HG02759 (cell line): Measurements from ENCODE around the gene TEX28.
"Not testable (repeated sequence)": the region's sequence is repeated elsewhere in the genome, so short reads cannot be mapped to it uniquely, and the experiment has no call there.

Experiments used
- ATAC-seq: cut with Tn5 transposase; IDR thresholded peaks from one replicate; pipeline ENCODE4 v1.9.1; 2021; ENCODE audit warnings: mild to moderate bottlenecking, moderate library complexity; ENCODE audit not compliant: unreplicated experiment

TEX28 gene

GRCh38 chrX:154312116-154312515, 17.2 kb upstream of the TEX28 start:
- no peak for ATAC-seq

DNA sequence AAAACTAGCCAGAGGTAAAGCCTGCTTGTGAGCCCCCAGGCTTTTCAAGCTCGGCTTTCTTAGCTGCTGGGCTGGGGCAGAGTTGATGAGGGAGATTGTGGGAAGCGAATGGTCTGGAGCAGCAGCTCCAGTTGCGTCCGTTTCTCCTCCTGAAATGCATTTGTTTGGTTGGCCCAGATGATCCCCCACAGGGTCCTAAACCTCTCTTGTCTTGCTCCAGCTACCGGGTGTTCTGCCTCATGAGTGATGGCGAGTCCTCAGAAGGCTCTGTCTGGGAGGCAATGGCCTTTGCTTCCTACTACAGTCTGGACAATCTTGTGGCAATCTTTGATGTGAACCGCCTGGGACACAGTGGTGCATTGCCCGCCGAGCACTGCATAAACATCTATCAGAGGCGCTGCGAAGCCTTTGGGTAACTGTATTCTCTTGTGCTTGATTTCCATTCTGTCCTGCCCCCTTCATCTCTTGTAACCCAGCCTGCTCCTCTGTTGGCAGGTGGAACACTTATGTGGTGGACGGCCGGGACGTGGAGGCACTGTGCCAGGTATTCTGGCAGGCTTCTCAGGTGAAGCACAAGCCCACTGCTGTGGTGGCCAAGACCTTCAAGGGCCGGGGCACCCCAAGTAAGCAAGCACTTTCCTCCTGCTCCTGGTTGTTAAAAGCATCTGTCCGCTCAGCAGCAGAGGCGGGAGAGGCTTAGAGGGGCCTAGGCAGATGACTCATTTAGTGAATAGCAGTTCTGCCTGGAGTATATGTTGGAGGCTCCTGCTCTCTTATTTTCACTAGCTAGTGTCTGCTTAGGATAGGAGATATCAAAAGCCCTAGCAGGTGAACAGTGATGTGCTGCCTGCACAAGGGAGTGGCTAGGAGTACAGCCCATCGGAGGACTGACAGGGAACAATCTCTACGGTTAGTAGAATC, 16.0 kb upstream of the TEX28 start:
- ATAC-seq = no peak

DNA sequence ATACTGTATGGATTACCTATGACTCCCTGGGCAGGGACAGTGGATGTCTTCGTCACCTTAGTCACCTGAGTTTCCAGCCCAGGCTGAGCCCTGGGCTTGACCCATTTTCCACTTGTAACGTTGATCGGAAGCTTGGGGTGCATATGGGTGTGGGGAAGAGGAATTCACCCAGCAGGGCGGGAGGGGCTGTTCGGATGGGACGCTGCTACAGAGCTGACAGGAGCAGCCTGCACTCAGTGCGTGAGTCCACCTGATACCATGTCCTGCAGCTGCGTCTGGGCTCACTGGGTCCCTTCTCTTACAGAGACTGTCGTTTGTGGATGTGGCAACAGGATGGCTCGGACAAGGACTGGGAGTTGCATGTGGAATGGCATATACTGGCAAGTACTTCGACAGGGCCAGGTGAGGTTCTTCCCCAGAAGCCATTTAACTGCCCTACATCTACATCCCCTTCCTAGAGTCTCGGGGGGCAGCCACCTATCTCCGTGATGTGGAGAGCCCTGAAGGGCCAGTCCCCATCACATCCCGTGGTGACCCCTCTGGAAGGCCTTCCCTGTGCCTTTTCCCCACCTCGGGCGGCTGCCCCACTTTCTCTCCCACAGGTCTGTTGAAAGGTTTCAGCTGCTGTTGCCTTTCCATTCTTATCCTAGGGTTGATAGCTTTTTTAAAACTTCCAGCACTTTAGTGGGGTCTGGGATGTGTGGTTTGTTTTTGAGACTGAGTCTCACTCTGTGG, 14.3 kb upstream of the TEX28 start:
- ATAC-seq = no peak

GRCh38 chrX:154308108-154308946, 13.4 kb upstream of the TEX28 start:
- ATAC-seq = no peak

DNA sequence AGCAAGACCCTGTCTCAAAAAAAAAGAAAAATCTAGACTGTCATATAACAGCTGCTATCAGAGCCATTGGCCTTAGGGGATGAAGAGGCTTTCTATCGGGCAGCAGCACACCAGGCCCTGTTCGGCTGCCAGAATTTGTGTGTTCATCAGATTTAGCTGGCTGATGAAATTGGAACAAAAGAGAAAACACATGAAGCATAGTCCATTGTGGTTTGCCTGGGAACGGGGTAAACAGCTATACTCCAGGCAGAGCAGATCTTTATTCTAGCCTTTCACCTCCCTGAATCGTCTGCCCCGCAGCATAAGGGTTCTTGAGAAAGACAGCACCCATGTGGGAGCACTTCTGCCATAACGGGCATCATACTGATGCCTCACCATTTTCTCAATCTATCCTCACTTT, 12.3 kb upstream of the TEX28 start:
- no peak for ATAC-seq

DNA sequence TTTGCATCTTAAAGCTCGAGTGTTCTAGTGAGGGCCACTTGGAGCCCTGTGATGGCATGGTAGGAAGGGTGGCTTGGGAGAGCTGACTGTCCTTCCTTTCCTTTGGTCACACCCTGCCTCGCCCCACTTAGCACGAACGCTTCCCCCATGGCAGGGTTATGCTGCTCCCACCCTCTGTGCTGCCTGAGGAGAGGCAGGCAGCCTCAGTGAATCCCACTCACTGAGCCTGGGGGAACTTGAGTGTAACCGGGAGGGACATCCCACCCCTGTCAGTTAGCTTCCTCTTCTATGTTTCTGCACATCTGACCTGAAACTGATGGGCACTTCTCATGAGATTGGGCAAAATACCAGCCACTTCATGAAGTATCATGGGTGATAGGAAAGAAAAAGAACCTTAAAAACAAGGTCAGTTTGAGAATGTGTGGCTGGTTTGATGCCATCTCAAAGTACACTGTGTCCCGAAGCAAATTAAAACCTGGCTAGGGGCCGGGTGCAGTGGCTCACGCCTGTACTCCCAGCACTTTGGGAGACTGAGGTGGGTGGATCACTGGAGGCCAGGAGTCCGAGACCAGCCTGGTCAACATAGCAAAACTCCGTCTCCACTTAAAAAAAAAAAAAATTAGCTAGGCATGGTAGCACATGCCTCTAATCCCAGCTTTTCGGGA, 10.7 kb upstream of the TEX28 start:
- ATAC-seq = no peak

DNA sequence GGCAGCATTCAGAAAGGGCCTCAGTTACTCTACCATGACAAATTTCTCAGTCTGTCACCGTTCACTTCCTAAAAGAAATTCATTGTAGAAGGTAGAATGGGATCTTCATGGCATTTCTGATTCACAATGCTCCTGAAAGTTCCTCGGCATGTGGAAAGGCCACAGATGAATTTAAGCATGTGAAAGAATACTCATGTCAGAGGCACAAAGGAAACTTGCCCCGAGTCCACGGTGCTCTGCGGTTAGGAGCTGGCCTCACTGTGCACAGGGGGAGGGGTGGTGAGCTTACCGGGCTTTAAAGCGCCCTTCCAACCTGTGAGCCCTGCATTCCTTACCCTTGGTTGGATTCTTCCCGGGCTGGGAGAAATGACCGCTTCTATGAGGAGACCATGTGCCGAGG, 9.9 kb upstream of the TEX28 start:
- ATAC-seq = no peak

- no peak for ATAC-seq
Measured at GRCh38 chrX:154303476-154303875, 8.6 kb upstream of the TEX28 start.

DNA sequence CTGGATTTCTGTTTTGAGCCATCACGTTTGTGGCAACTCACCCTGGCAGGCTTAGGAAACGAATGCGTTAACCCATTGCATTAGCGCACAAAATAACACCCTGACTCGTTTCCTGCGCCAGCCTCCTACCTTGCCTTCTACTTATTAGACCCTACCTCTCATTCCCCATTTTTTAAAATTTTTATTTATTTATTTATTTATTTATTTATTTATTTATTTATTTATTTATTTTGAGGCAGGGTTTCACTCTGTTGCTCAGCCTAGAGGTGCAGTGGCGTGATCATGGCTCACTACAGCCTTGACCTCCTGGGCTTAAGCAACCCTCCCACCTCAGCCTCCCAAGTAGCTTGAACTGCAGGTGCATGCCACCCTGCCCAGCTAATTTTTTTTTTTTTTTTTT, 8.1 kb upstream of the TEX28 start:
- ATAC-seq = not testable (repeated sequence)

- ATAC-seq = no peak
Measured at GRCh38 chrX:154300816-154301215, 5.9 kb upstream of the TEX28 start.

DNA sequence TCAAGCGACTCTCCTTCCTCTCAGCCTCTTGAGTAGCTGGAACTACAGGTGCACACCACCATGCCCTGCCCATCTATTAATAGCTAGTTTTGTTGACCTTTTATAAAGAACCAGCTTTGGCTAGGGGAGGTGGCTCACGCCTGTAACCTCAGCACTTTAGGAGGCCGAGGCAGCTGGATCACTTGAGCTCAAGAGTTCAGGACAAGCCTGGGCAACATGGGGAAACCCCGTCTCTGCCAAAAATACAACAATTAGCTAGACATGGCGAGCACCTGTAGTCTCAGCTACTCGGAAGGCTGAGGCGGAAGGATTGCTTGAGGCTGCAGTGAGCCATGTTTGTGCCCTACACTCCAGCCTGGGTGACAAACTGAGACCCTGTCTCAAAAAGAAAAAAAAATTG, 3.4 kb upstream of the TEX28 start:
- no peak for ATAC-seq

GRCh38 chrX:154296731-154297130, 1.8 kb upstream of the TEX28 start:
- no peak for ATAC-seq

- ATAC-seq = no peak
Measured at GRCh38 chrX:154295664-154296310, 863 bp upstream of the TEX28 start, which contains the start of gene TKTL1. Gene TKTL1, plus strand, starts transcription at chrX:154295795. Its CDS starts 65 bp downstream, at chrX:154295860.

GRCh38 chrX:154286406-154286805, 8.5 kb downstream of the TEX28 start:
- ATAC-seq = not testable (repeated sequence)

DNA sequence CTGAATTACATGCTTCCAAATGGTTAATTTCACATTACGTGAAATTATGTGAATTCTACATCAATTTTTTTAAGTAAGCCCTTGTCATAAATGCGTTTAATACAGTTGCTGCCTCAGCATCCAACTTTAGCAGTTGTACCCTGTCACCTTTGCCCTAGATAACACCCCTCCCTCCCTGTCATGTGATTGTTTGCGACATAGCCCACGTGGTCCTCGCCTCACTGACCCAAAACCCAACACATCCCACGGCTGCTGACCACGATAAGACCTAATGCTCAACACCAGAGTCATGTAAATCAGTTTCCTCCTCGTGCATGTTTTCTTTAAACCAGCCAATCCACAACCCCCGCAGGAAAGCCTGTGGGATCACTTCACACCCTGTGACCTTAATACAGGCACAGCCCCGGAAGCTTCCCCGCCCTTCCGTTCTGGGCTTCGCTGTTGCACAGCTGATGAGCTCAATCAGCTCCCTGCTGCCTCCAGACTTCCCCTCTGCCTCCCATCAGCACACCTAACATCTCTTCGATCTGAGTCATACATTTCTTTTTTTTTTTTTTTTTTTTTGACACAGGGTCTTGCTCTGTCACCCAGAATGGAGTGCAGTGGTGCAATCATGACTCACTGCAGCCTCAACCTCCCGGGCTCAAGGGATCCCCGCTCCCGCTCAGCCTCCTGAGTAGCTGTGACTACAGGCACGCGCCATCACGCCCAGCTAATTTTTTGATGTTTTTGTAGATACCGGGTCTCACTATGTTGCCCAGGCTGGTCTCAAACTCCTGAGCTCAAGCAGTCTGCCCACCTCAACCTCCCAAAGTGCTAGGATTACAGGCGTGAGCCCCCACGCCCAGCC, 10.2 kb downstream of the TEX28 start:
- ATAC-seq = not testable (repeated sequence)

- not testable (repeated sequence) for ATAC-seq
Measured at GRCh38 chrX:154269245-154269644, 25.7 kb downstream of the TEX28 start.

DNA sequence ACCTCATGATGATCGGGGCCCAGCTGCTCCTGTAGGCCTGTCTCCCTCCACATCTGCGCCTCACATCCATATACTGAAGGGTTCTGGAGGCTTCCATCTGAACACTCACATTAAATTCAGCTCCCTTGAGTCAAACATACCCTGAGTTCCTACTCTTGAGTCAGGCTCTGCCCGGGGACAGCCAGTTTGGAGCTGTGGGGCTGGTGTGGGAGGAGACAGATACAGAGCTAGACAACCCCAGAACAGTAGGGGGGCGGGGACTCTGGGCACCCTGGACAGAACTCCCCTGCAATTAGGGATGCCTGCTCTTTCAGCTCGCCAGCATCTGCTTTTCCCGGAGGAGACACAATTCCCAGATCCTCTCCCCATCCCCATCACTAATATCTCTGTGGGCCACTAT, 31.9 kb downstream of the TEX28 start:
- not testable (repeated sequence) for ATAC-seq

DNA sequence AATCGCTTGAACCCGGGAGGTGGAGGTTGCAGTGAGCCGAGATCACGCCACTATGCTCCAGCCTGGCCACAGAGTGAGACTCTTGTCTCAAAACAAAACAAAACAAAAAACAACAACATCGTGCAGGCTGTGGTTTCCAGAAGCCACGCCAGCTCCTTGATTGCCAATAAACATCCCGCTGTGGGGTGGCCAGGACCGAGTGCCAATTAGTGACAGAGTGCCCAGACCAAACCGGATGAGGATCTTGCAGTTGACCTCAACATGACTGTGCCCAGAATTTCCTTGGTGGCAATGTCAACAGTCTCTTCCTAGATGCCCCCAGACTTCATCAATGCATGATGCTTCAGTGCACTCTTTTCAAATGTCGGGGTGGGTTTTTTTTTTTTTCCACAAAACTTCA, 36.2 kb downstream of the TEX28 start:
- ATAC-seq = not testable (repeated sequence)

DNA sequence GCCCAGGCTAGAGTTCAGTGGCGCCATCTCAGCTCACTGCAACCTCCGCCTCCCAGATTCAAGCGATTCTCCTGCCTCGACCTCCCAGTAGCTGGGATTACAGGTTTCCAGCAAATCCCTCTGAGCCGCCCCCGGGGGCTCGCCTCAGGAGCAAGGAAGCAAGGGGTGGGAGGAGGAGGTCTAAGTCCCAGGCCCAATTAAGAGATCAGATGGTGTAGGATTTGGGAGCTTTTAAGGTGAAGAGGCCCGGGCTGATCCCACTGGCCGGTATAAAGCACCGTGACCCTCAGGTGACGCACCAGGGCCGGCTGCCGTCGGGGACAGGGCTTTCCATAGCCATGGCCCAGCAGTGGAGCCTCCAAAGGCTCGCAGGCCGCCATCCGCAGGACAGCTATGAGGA, 37.6 kb downstream of the TEX28 start, which contains the start of gene OPN1MW3:
Gene OPN1MW3, plus strand, starts transcription at position 301 of the 400 bp plus-strand sequence. Its CDS starts 38 bp downstream, at position 339.
- ATAC-seq = not testable (repeated sequence)
